ENCODE measurements around the gene TRIO.

Gene TRIO

GRCh38 chr5:14147210-14147609, 4.1 kb downstream of the TRIO start:
- no peak for DNase-seq (ENCODE audit: low read depth)

GRCh38 chr5:14148483-14148882, 5.3 kb downstream of the TRIO start:
- DNase-seq (ENCODE audit: low read depth): no peak

- DNase-seq (ENCODE audit: low read depth): no peak
Measured at GRCh38 chr5:14148890-14149671, 5.9 kb downstream of the TRIO start.

GRCh38 chr5:14149672-14150274, 6.6 kb downstream of the TRIO start:
- DNase-seq (ENCODE audit: low read depth): no peak

- DNase-seq (ENCODE audit: low read depth): no peak
Measured at GRCh38 chr5:14151416-14151815, 8.3 kb downstream of the TRIO start.

- no peak for DNase-seq (ENCODE audit: low read depth)
Measured at GRCh38 chr5:14153071-14153864, 10.1 kb downstream of the TRIO start.

- DNase-seq (ENCODE audit: low read depth): no peak
Measured at GRCh38 chr5:14153932-14154731, 11.0 kb downstream of the TRIO start.

- DNase-seq (ENCODE audit: low read depth): no peak
Measured at GRCh38 chr5:14155075-14155474, 11.9 kb downstream of the TRIO start.

- DNase-seq (ENCODE audit: low read depth): no peak
Measured at GRCh38 chr5:14155739-14156138, 12.6 kb downstream of the TRIO start.

GRCh38 chr5:14156290-14156649, 13.1 kb downstream of the TRIO start:
- DNase-seq (ENCODE audit: low read depth): no peak

- no peak for DNase-seq (ENCODE audit: low read depth)
Measured at GRCh38 chr5:14156650-14157492, 13.7 kb downstream of the TRIO start.

GRCh38 chr5:14157493-14157782, 14.3 kb downstream of the TRIO start:
- no peak for DNase-seq (ENCODE audit: low read depth)

GRCh38 chr5:14158890-14159666, 15.9 kb downstream of the TRIO start:
- no peak for DNase-seq (ENCODE audit: low read depth)

GRCh38 chr5:14161825-14162556, 18.8 kb downstream of the TRIO start:
- no peak for DNase-seq (ENCODE audit: low read depth)

- DNase-seq (ENCODE audit: low read depth): no peak
Measured at GRCh38 chr5:14164164-14165163, 21.3 kb downstream of the TRIO start.

- no peak for DNase-seq (ENCODE audit: low read depth)
Measured at GRCh38 chr5:14165375-14166106, 22.4 kb downstream of the TRIO start.

- DNase-seq (ENCODE audit: low read depth): no peak
Measured at GRCh38 chr5:14166437-14166836, 23.3 kb downstream of the TRIO start.

GRCh38 chr5:14167211-14167845, 24.2 kb downstream of the TRIO start:
- DNase-seq (ENCODE audit: low read depth): no peak
